Measurements from ENCODE around the gene DLGAP4. TPM values are rescaled to one million over a fixed set of nuclear protein-coding genes. Genes with fewer than 3 reads are reported as not detected.

DLGAP4 gene
- total and polyA plus RNA-seq, 2 of the 13 experiments (the other 11 are each of a cell fraction or from before 2014, with no cell fraction given) = 15.2 to 26.7 TPM

DNA sequence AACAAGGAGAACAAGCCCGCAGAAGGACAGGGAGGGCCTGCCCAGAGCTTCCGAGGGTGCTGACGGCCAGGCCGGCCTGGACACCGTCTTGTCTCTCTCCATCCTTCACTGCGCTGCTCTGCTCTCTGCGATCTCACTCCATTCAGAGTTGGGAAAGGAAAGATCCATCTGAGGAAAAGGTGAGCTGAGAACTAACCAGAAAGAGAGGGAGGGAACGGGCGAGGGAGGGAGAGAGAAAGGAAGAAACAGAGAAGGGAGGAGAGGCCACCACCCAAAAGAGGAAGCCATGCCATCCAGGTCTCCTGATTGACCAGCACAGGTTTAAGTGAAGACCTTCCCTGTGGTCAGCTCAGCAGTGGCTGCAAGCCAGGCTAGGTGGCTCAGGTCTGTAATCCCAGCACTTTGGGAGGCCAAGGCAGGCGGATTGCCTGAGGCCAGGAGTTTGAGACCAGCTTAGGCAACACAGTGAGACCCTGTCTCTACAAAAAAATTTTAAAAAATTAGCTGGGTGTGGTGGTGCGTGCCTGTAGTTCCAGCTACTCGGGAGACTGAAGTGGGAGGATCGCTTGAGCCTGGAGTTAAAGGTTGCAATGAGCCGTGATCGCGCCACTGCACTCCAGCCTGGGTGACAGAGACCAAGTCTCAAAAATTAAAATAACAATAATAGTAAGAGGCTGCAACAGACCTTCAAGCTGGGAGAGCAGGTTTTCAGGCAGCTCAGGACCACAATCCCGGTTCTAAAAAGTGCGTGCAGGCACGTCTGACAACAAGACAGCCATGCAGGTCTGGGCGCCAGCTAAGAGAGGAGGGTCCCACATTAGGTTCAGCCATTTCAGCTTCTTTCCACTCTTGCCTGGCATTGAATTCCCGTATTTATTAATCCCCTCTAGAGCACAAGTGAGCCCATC lies 34.2 kb upstream of the DLGAP4 start (continued):
- TF ChIP-seq, protein P1, sequence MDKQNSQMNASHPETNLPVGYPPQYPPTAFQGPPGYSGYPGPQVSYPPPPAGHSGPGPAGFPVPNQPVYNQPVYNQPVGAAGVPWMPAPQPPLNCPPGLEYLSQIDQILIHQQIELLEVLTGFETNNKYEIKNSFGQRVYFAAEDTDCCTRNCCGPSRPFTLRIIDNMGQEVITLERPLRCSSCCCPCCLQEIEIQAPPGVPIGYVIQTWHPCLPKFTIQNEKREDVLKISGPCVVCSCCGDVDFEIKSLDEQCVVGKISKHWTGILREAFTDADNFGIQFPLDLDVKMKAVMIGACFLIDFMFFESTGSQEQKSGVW (CRISPR knock-in tag; IDR thresholded peaks at IDR 0.05; ENCODE audit: borderline replicate concordance) = no peak
- 0 out of 2 replicates have a peak, but pooled peaks have one; percentile 11 for TF ChIP-seq ZNF768 (CRISPR knock-in tag; IDR thresholded peaks at IDR 0.05)
- TF ChIP-seq TP53 (CRISPR knock-in tag; conservative IDR thresholded peaks at IDR 0.05) = no peak
- no peak for TF ChIP-seq ZNF614 (CRISPR knock-in tag; IDR thresholded peaks at IDR 0.05; ENCODE audit: borderline replicate concordance)
- TF ChIP-seq, protein P2, sequence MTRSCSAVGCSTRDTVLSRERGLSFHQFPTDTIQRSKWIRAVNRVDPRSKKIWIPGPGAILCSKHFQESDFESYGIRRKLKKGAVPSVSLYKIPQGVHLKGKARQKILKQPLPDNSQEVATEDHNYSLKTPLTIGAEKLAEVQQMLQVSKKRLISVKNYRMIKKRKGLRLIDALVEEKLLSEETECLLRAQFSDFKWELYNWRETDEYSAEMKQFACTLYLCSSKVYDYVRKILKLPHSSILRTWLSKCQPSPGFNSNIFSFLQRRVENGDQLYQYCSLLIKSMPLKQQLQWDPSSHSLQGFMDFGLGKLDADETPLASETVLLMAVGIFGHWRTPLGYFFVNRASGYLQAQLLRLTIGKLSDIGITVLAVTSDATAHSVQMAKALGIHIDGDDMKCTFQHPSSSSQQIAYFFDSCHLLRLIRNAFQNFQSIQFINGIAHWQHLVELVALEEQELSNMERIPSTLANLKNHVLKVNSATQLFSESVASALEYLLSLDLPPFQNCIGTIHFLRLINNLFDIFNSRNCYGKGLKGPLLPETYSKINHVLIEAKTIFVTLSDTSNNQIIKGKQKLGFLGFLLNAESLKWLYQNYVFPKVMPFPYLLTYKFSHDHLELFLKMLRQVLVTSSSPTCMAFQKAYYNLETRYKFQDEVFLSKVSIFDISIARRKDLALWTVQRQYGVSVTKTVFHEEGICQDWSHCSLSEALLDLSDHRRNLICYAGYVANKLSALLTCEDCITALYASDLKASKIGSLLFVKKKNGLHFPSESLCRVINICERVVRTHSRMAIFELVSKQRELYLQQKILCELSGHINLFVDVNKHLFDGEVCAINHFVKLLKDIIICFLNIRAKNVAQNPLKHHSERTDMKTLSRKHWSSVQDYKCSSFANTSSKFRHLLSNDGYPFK (CRISPR knock-in tag; IDR thresholded peaks at IDR 0.05; ENCODE audit: borderline replicate concordance) = no peak
- TF ChIP-seq ZSCAN29 (CRISPR knock-in tag; conservative IDR thresholded peaks at IDR 0.05) = no peak
- TF ChIP-seq SAP130 (CRISPR knock-in tag; IDR thresholded peaks at IDR 0.05; ENCODE audit: low read depth) = no peak
- no peak for TF ChIP-seq CENPT (CRISPR knock-in tag; IDR thresholded peaks at IDR 0.05; ENCODE audit: low read depth)
- TF ChIP-seq SP1 (IDR thresholded peaks at IDR 0.05) = no peak
- TF ChIP-seq SP1 (CRISPR knock-in tag; IDR thresholded peaks at IDR 0.05) = no peak
- TF ChIP-seq, protein P3, sequence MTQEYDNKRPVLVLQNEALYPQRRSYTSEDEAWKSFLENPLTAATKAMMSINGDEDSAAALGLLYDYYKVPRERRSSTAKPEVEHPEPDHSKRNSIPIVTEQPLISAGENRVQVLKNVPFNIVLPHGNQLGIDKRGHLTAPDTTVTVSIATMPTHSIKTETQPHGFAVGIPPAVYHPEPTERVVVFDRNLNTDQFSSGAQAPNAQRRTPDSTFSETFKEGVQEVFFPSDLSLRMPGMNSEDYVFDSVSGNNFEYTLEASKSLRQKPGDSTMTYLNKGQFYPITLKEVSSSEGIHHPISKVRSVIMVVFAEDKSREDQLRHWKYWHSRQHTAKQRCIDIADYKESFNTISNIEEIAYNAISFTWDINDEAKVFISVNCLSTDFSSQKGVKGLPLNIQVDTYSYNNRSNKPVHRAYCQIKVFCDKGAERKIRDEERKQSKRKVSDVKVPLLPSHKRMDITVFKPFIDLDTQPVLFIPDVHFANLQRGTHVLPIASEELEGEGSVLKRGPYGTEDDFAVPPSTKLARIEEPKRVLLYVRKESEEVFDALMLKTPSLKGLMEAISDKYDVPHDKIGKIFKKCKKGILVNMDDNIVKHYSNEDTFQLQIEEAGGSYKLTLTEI (CRISPR knock-in tag; conservative IDR thresholded peaks at IDR 0.05) = no peak
- no peak for TF ChIP-seq MATR3 (CRISPR knock-in tag; IDR thresholded peaks at IDR 0.05)
- TF ChIP-seq ASH2L (IDR thresholded peaks at IDR 0.05; ENCODE audit: insufficient read length, low read depth, low read length) = peak; percentile 6
- no peak for TF ChIP-seq SRSF9 (IDR thresholded peaks at IDR 0.05; ENCODE audit: borderline replicate concordance, insufficient read depth, low read depth, low read length, poor library complexity, severe bottlenecking)
- no peak for TF ChIP-seq ZSCAN9 (CRISPR knock-in tag; IDR thresholded peaks at IDR 0.05; ENCODE audit: borderline replicate concordance)
- no peak for TF ChIP-seq KLF15 (CRISPR knock-in tag; IDR thresholded peaks at IDR 0.05; ENCODE audit: borderline replicate concordance)
- TF ChIP-seq DNMT1 (CRISPR knock-in tag; IDR thresholded peaks at IDR 0.05) = no peak
- no peak for TF ChIP-seq ELF1 (CRISPR knock-in tag; IDR thresholded peaks at IDR 0.05)
- TF ChIP-seq, protein P4, sequence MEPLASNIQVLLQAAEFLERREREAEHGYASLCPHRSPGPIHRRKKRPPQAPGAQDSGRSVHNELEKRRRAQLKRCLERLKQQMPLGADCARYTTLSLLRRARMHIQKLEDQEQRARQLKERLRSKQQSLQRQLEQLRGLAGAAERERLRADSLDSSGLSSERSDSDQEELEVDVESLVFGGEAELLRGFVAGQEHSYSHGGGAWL (CRISPR knock-in tag; IDR thresholded peaks at IDR 0.05) = no peak
- no peak for TF ChIP-seq ZNF558 (CRISPR knock-in tag; IDR thresholded peaks at IDR 0.05; ENCODE audit: borderline replicate concordance)
- no peak for TF ChIP-seq ZNF3 (CRISPR knock-in tag; IDR thresholded peaks at IDR 0.05)
- TF ChIP-seq RBM22 (optimal IDR thresholded peaks at IDR 0.05; ENCODE audit: low read length) = no peak
- TF ChIP-seq NPAS2 (CRISPR knock-in tag; IDR thresholded peaks at IDR 0.05; ENCODE audit: borderline replicate concordance) = no peak
- no peak for TF ChIP-seq KDM5A (IDR thresholded peaks at IDR 0.05; ENCODE audit: borderline replicate concordance, low read length)
- TF ChIP-seq ZNF605 (CRISPR knock-in tag; IDR thresholded peaks at IDR 0.05) = no peak

All from HepG2 (cell line).